ENCODE data around the gene UBE2Q2. TPM values are rescaled to one million over a fixed set of nuclear protein-coding genes. Genes with fewer than 3 reads are reported as not detected.

The UBE2Q2 gene
- total and polyA plus RNA-seq, 2 of the 4 experiments (the other 2 are of a cell fraction) = 18.0 to 28.9 TPM

GRCh38 chr15:75943246-75943645 lies 100.0 kb downstream of the UBE2Q2 start:
- dilution Hi-C loops (cut with HindIII; ENCODE audit: low sequenced_read_pairs, unreplicated experiment) = no loop called here
- Histone ChIP-seq H3K27me3 (ENCODE audit: control insufficient read depth, insufficient read depth, low read length) (no peaks in the 10 kb centered on the region), H3K23ac (ENCODE audit: low read depth, low read length) (no peak overlapping the region), H3K18ac (ENCODE audit: low read depth, low read length) (no peak overlapping the region), H3K9me1 (ENCODE audit: insufficient read depth, low read length) (peaks cover 6% of the 10 kb centered on the region), H4K20me1 (ENCODE audit: insufficient read depth, low read length) (no peaks in the 10 kb centered on the region), H4K91ac (ENCODE audit: insufficient read depth, low read depth, low read length) (no peak overlapping the region), H3K4me2 (ENCODE audit: low read depth, low read length) (no peak overlapping the region), H2BK5ac (ENCODE audit: low read depth, low read length, poor library complexity, severe bottlenecking) (no peak overlapping the region), H3K36me3 (ENCODE audit: control insufficient read depth, insufficient read depth, low read length) (no peaks in the 10 kb centered on the region), H4K5ac (ENCODE audit: low read depth, low read length) (no peak overlapping the region), H3K79me1 (ENCODE audit: low read depth in 1 of 2, low read length in 2 of 2) (no peaks in the 10 kb centered on the region), H2AK5ac (ENCODE audit: low read depth, low read length) (no peak overlapping the region), H3K9ac (ENCODE audit: low read depth, low read length) (no peak overlapping the region), H3K4ac (ENCODE audit: low read depth, low read length) (no peak overlapping the region), H3K4me1 (ENCODE audit: control insufficient read depth, insufficient read depth, low read length) (peaks cover 3% of the 10 kb centered on the region; the same call in 1 of the 2 replicates), H3K14ac (replicated peaks; ENCODE audit: low read depth, low read length) (no peak overlapping the region), H2BK15ac (ENCODE audit: low read depth, low read length) (no peak overlapping the region), H2BK120ac (ENCODE audit: low read depth, low read length) (no peak overlapping the region), H3K4me3 (ENCODE audit: insufficient read depth, low read depth, low read length) (no peak overlapping the region), H3K56ac (ENCODE audit: extremely low read depth, insufficient read depth, low read length) (no peak overlapping the region), H2AK9ac (replicated peaks; ENCODE audit: low read depth, low read length, poor library complexity) (no peak overlapping the region), H2BK20ac (ENCODE audit: low read depth, low read length) (no peak overlapping the region), H3K27ac (ENCODE audit: insufficient read depth, low read length) (no peak overlapping the region), H4K8ac (ENCODE audit: low read depth in 2 of 2, low read length in 2 of 2) (no peak overlapping the region), H3K9me3 (ENCODE audit: control insufficient read depth, insufficient read depth, low read length) (no peaks in the 10 kb centered on the region), H2AFZ (replicated peaks; ENCODE audit: low read length, poor library complexity) (no peak overlapping the region)
- in situ Hi-C loops (cut with MboI; ENCODE audit: low sequenced_read_pairs) = no loop called here
- BruUV-seq (replicated peaks) = no TSS peak
- no CpG with 5 or more reads among the region's 5 CpGs for WGBS, 2 experiments (ENCODE audit: extremely low coverage in 2 of 2, insufficient read length in 1 of 2)
- intact Hi-C loops (cut with micrococcal nuclease) = loop anchor here (10.0 kb wide), 1 partner anchor 192 kb away; no protein-coding TSS in a partner anchor
- TF ChIP-seq CHD1 (IDR thresholded peaks at IDR 0.05; ENCODE audit: low read depth, low read length) (no peak), CEBPB (IDR thresholded peaks at IDR 0.05; ENCODE audit: low read depth, low read length) (no peak), POLR2A (IDR thresholded peaks at IDR 0.05; ENCODE audit: low read depth, low read length) (no peak), RFX5 (IDR thresholded peaks at IDR 0.05; ENCODE audit: low read depth, low read length) (no peak), MAFK (IDR thresholded peaks at IDR 0.05; ENCODE audit: low read depth, low read length) (no peak), BHLHE40 (IDR thresholded peaks at IDR 0.05; ENCODE audit: low read depth, low read length) (no peak), NFE2L2 (IDR thresholded peaks at IDR 0.05; ENCODE audit: low read depth, low read length) (no peak), RAD21 (IDR thresholded peaks at IDR 0.05; ENCODE audit: low read length) (no peak), RCOR1 (IDR thresholded peaks at IDR 0.05; ENCODE audit: insufficient replicate concordance, low read length) (no peak), MAZ (IDR thresholded peaks at IDR 0.05; ENCODE audit: borderline replicate concordance, low read depth, low read length) (no peak)
- TF ChIP-seq, protein P1, sequence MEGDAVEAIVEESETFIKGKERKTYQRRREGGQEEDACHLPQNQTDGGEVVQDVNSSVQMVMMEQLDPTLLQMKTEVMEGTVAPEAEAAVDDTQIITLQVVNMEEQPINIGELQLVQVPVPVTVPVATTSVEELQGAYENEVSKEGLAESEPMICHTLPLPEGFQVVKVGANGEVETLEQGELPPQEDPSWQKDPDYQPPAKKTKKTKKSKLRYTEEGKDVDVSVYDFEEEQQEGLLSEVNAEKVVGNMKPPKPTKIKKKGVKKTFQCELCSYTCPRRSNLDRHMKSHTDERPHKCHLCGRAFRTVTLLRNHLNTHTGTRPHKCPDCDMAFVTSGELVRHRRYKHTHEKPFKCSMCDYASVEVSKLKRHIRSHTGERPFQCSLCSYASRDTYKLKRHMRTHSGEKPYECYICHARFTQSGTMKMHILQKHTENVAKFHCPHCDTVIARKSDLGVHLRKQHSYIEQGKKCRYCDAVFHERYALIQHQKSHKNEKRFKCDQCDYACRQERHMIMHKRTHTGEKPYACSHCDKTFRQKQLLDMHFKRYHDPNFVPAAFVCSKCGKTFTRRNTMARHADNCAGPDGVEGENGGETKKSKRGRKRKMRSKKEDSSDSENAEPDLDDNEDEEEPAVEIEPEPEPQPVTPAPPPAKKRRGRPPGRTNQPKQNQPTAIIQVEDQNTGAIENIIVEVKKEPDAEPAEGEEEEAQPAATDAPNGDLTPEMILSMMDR (conservative IDR thresholded peaks at IDR 0.05; ENCODE audit: low read depth, low read length) = no peak
- CTCF ChIA-PET = no interaction called here
- no peak for ATAC-seq (ENCODE audit: low read depth)
- POLR2A ChIA-PET (ENCODE audit: unreplicated experiment) = no interaction called here
- DNase-seq = no peak
